Left ventricle myocardium inferior (tissue), 1 donor: ENCODE data around the gene GGPS1. TPM values are rescaled to one million over a fixed set of nuclear protein-coding genes. Genes with fewer than 3 reads are reported as not detected.
"Not testable (repeated sequence)": the region's sequence is repeated elsewhere in the genome, so short reads cannot be mapped to it uniquely, and the experiment has no call there.

Experiments used
- DNase-seq: peaks from one replicate; pipeline ENCODE4 v3.0.0-alpha.2; 2020
- H3K27ac ChIP-seq: fragments of 200-600 bp; replicated peaks from 2 replicates; pipeline ENCODE4 v1.8.0; 2021
- H3K27me3 ChIP-seq: fragments of 200-600 bp; 2 replicates; pipeline ENCODE4 v1.8.0; 2021; ENCODE audit warnings: low read depth
- H3K36me3 ChIP-seq: fragments of 200-600 bp; 2 replicates; pipeline ENCODE4 v1.8.0; 2021
- H3K4me1 ChIP-seq: fragments of 200-600 bp; 2 replicates; pipeline ENCODE4 v1.8.0; 2021
- H3K4me3 ChIP-seq: fragments of 200-600 bp; 2 replicates; pipeline ENCODE4 v1.8.0; 2021; ENCODE audit warnings: mild to moderate bottlenecking, moderate library complexity
- H3K9me3 ChIP-seq: fragments of 200-600 bp; replicated peaks from 2 replicates; pipeline ENCODE4 v1.8.0; 2021
- CTCF ChIP-seq: fragments of 200-600 bp; IDR thresholded peaks from 2 replicates; pipeline ENCODE4 v1.8.0; 2021; ENCODE audit warnings: antibody characterized with exemption, mild to moderate bottlenecking, borderline replicate concordance
- intact Hi-C: fragments of 100-400 bp; cut with micrococcal nuclease; formaldehyde crosslinking; loops from one replicate; pipeline ENCODE4 v1.11.0; 2022
- total RNA-seq: library from RNA; stranded (reverse); fragmentation: NEBNext Ultra II Directional; extraction: Animal tissue kit (Norgen Biotek cat#: 25700); gene quantifications from one replicate; pipeline ENCODE4 v1.2.1, GENCODE V29; 2021
- donor health status: DM: no; HTN: yes; CAD: no; lungs with severe emphysema.

GGPS1 gene
- total RNA-seq, 1 donor from 2014 or later, result 30.2 TPM

- peaks cover 28% of the 10 kb centered on the region for H3K4me1 ChIP-seq
- intact Hi-C loops, result no loop called here
- DNase-seq, result peak; percentile 97
- peak within 1 kb of the TSS; percentile 93 for H3K27ac ChIP-seq
- H3K27me3 ChIP-seq, result no peaks in the 10 kb centered on the region
- H3K36me3 ChIP-seq, result peaks cover 6% of the 10 kb centered on the region
- TF ChIP-seq CTCF, result peak; percentile 26
- no peaks in the 10 kb centered on the region for H3K9me3 ChIP-seq
- H3K4me3 ChIP-seq, result peak within 1 kb of the TSS; percentile 94
Observed at GRCh38 chr1:235367000-235367908, 38.9 kb downstream of the GGPS1 start, which contains the start of gene TBCE. Gene TBCE (plus strand): TSS chr1:235367427. CDS start chr1:235380050, 12,623 bp downstream.

DNA sequence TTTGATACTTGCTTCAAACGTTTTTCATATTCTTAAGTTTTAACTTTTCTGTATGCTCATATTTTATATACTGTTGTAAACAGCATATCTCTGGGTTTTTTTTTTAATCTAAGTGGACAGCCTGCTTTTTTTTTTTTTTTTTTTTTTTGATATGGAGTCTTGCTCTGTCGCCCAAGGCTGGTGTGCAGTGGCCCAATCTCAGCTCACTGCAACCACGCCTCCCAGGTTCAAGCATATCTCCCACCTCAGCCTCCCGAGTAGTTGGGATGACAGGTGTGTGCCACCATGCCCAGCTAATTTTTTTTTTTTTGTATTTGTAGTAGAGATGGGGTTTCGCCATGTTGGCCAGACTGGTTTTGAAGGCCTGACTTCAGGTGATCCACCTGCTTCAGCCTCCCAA lies 40.1 kb downstream of the GGPS1 start:
- Histone ChIP-seq H3K4me1 (peaks cover 28% of the 10 kb centered on the region), H3K27me3 (no peaks in the 10 kb centered on the region), H3K9me3 (no peaks in the 10 kb centered on the region), H3K36me3 (peaks cover 9% of the 10 kb centered on the region), H3K4me3 (peak overlapping the region; percentile 94), H3K27ac (no peak overlapping the region)
- no peak for DNase-seq
- intact Hi-C loops, result no loop called here
- no peak for TF ChIP-seq CTCF

DNA sequence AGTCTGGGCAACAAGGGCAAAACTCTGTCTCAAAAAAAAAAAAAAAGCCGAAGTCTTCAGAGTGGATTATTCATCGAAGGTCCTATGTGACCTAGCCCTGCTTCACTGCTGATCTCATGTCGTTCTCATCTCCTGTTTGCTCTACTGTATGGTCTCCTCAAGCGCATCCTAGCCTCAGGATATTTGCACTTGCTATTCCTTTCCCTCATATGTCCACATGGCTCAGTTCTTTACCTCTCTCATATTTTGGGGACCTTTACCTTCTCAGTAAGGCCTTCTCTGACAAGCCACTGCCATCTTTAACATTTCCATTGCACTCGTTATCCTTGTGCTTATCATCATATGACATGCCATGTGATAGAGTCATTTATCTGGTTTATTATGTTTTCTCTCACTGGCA lies 41.4 kb downstream of the GGPS1 start:
- no peak overlapping the region for H3K27ac ChIP-seq
- intact Hi-C loops, result no loop called here
- peaks cover 18% of the 10 kb centered on the region for H3K36me3 ChIP-seq
- H3K4me1 ChIP-seq, result peaks cover 28% of the 10 kb centered on the region
- no peak for DNase-seq
- H3K9me3 ChIP-seq, result no peaks in the 10 kb centered on the region
- no peak for TF ChIP-seq CTCF
- H3K27me3 ChIP-seq, result no peaks in the 10 kb centered on the region
- H3K4me3 ChIP-seq, result no peak overlapping the region

DNA sequence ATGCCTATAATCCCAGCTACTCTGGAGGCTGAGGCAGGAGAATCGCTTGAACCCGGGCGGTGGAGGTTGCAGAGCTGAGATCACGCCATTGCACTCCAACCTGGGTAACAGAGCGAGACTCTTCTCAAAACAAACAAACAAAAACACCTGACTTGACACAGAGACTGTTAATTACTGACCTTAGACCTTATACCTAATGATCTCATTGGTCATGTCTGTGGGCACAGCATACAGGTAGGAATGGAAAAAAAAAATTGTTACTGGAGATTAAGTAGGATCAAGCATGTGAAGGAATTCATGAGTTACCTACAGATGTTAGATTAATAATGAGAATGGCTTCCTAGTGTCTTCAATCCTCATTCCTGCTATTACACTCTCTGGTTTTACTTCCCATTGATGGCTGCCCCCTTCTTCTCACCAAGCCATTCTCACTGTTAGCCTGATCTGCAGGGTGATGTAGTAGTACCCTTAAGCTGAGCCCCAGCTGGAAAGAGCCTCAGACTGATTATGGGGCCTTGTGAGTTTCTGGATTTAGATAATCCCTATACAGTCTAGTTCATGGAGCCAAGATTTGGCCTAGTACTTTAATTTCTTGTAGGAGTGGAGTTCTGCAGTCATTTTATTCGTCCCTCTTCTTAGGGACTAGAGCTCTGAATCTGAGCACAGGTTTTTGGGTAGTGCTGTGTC lies 47.7 kb downstream of the GGPS1 start:
- Histone ChIP-seq H3K9me3 (no peaks in the 10 kb centered on the region), H3K27ac (no peak overlapping the region), H3K4me1 (no peaks in the 10 kb centered on the region), H3K4me3 (no peak overlapping the region), H3K27me3 (no peaks in the 10 kb centered on the region), H3K36me3 (peaks cover 40% of the 10 kb centered on the region)
- no peak for TF ChIP-seq CTCF
- DNase-seq, result no peak
- intact Hi-C loops, result no loop called here

- intact Hi-C loops, H3K27me3 ChIP-seq, H3K4me1 ChIP-seq, H3K4me3 ChIP-seq, DNase-seq, H3K9me3 ChIP-seq: not testable (repeated sequence)
- H3K27ac ChIP-seq, result peak overlapping the region; percentile 25
- H3K36me3 ChIP-seq, result peaks cover 37% of the 10 kb centered on the region
Observed at GRCh38 chr1:235378134-235378735, 49.9 kb downstream of the GGPS1 start.

DNA sequence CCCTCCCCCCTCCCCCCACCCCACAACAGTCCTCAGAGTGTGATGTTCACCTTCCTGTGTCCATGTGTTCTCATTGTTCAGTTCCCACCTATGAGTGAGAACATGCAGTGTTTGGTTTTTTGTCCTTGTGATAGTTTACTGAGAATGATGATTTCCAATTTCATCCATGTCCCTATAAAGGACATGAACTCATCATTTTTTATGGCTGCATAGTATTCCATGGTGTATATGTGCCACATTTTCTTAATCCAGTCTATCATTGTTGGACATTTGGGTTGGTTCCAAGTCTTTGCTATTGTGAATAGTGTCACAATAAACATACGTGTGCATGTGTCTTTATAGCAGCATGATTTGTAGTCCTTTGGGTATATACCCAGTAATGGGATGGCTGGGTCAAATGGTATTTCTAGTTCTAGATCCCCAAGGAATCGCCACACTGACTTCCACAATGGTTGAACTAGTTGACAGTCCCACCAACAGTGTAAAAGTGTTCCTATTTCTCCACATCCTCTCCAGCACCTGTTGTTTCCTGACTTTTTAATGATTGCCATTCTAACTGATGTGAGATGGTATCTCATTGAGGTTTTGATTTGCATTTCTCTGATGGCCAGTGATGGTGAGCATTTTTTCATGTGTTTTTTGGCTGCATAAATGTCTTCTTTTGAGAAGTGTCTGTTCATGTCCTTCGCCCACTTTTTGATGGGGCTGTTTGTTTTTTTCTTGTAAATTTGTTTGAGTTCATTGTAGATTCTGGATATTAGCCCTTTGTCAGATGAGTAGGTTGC lies 53.8 kb downstream of the GGPS1 start:
- intact Hi-C loops, DNase-seq, H3K9me3 ChIP-seq, H3K4me3 ChIP-seq, H3K4me1 ChIP-seq, H3K27me3 ChIP-seq, H3K27ac ChIP-seq: not testable (repeated sequence)
- peaks cover 19% of the 10 kb centered on the region for H3K36me3 ChIP-seq

DNA sequence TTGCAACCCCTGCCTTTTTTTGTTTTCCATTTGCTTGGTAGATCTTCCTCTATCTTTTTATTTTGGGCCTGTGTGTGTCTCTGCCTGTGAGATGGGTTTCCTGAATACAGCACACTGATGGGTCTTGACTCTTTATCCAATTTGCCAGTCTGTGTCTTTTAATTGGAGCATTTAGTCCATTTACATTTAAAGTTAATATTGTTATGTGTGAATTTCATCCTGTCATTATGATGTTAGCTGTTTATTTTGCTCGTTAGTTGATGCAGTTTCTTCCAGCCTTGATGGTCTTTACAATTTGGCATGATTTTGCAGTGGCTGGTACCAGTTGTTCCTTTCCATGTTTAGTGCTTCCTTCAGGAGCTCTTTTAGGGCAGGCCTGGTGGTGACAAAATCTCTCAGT lies 57.3 kb downstream of the GGPS1 start:
- H3K4me3 ChIP-seq, H3K27ac ChIP-seq, DNase-seq, H3K27me3 ChIP-seq, intact Hi-C loops, H3K4me1 ChIP-seq: not testable (repeated sequence)
- peaks cover 14% of the 10 kb centered on the region for H3K9me3 ChIP-seq
- peaks cover 16% of the 10 kb centered on the region for H3K36me3 ChIP-seq
